Ascending aorta (tissue), 2 donors: ENCODE data around the gene CCDC106. TPM values are rescaled to one million over a fixed set of nuclear protein-coding genes. Genes with fewer than 3 reads are reported as not detected.

ENCODE experiments used
- DNase-seq, 2 donors: peaks; one replicate each; pipeline ENCODE4 v3.0.0-alpha.2; 2019; ENCODE audit warnings: low spot score in 2 of 2
- H3K27ac ChIP-seq, 2 donors: fragments of 200-600 bp; sonication (generic); one replicate each; pipeline ENCODE4 v1.5.1; 2016 to 2017; ENCODE audit warnings: mild to moderate bottlenecking in 1 of 2
- H3K27me3 ChIP-seq: fragments of 200-600 bp; sonication (generic); one replicate; pipeline ENCODE4 v1.5.1; 2017
- H3K36me3 ChIP-seq, 2 donors: fragments of 200-600 bp; sonication (generic); one replicate each; pipeline ENCODE4 v1.5.1; 2016
- H3K4me1 ChIP-seq, 2 donors: fragments of 200-600 bp; sonication (generic); one replicate each; pipeline ENCODE4 v1.5.1; 2016 to 2017; ENCODE audit warnings: mild to moderate bottlenecking in 1 of 2
- H3K4me3 ChIP-seq, 2 donors: fragments of 200-600 bp; sonication (generic); one replicate each; pipeline ENCODE4 v1.5.1; 2016 to 2017; ENCODE audit warnings: mild to moderate bottlenecking in 1 of 2
- H3K9me3 ChIP-seq, 2 donors: fragments of 200-600 bp; sonication (generic); one replicate each; pipeline ENCODE4 v1.5.1; 2016
- CTCF ChIP-seq, 3 experiments: fragments of 200-600 bp in 2 of 3; fragments of 450-650 bp in 1 of 3; sonication (generic) in 2 of 3; IDR thresholded peaks; one replicate each; pipeline ENCODE4 v1.5.1; 2016 to 2019; ENCODE audit warnings: antibody characterized with exemption in 3 of 3, mild to moderate bottlenecking in 1 of 3, moderate library complexity in 1 of 3
- intact Hi-C: fragments of 100-400 bp; cut with DNase I; formaldehyde crosslinking; loops from one replicate; pipeline ENCODE4 v1.15.1; 2023
- total RNA-seq: library from RNA; depleted of rRNA; stranded (reverse); fragments of >200 nt; gene quantifications from one replicate; pipeline ENCODE4 v1.1.0, GENCODE V29; 2016

CCDC106 gene
- total RNA-seq, 1 donor from 2014 or later, result 27.6 TPM

- intact Hi-C loops, result no loop called here
- TF ChIP-seq CTCF (IDR thresholded peaks at IDR 0.05), result no peak
- H3K27ac ChIP-seq, result no peak overlapping the region
- peaks cover 0 to 5% of the 10 kb centered on the region in 2 donors for H3K4me1 ChIP-seq
- no peak for DNase-seq
- H3K27me3 ChIP-seq, result no peaks in the 10 kb centered on the region
- H3K36me3 ChIP-seq, result peaks cover 20 to 33% of the 10 kb centered on the region in 2 donors
- H3K9me3 ChIP-seq, result no peaks in the 10 kb centered on the region
- no peak overlapping the region for H3K4me3 ChIP-seq
Measured at GRCh38 chr19:55611300-55611982, 36.6 kb upstream of the CCDC106 start.

GRCh38 chr19:55611983-55612645 is 35.9 kb upstream of the CCDC106 start:
- Histone ChIP-seq H3K27ac (no peak overlapping the region), H3K4me3 (no peak overlapping the region), H3K36me3 (peaks cover 25 to 40% of the 10 kb centered on the region in 2 donors), H3K27me3 (no peaks in the 10 kb centered on the region), H3K9me3 (no peaks in the 10 kb centered on the region), H3K4me1 (no peaks in the 10 kb centered on the region)
- no peak for TF ChIP-seq CTCF (IDR thresholded peaks at IDR 0.05)
- intact Hi-C loops, result no loop called here
- no peak for DNase-seq

- intact Hi-C loops, result no loop called here
- Histone ChIP-seq H3K4me3 (no peak overlapping the region), H3K9me3 (no peaks in the 10 kb centered on the region), H3K27me3 (no peaks in the 10 kb centered on the region), H3K4me1 (no peaks in the 10 kb centered on the region), H3K27ac (no peak overlapping the region), H3K36me3 (peaks cover 32 to 50% of the 10 kb centered on the region in 2 donors)
- no peak for TF ChIP-seq CTCF (IDR thresholded peaks at IDR 0.05)
- no peak for DNase-seq
Measured at GRCh38 chr19:55613396-55613795, 34.6 kb upstream of the CCDC106 start.

- Histone ChIP-seq H3K9me3 (no peaks in the 10 kb centered on the region), H3K4me3 (no peak overlapping the region), H3K27ac (no peak overlapping the region), H3K36me3 (peaks cover 32 to 50% of the 10 kb centered on the region in 2 donors), H3K27me3 (no peaks in the 10 kb centered on the region), H3K4me1 (no peaks in the 10 kb centered on the region)
- intact Hi-C loops, result no loop called here
- TF ChIP-seq CTCF (IDR thresholded peaks at IDR 0.05), result no peak
- no peak for DNase-seq
Measured at GRCh38 chr19:55613930-55614710, 33.9 kb upstream of the CCDC106 start.

- intact Hi-C loops, result no loop called here
- TF ChIP-seq CTCF (IDR thresholded peaks at IDR 0.05), result no peak
- H3K27ac ChIP-seq, result no peak overlapping the region
- no peak overlapping the region for H3K4me3 ChIP-seq
- H3K4me1 ChIP-seq, result no peaks in the 10 kb centered on the region
- H3K36me3 ChIP-seq, result peaks cover 32 to 44% of the 10 kb centered on the region in 2 donors
- H3K9me3 ChIP-seq, result no peaks in the 10 kb centered on the region
- no peak for DNase-seq
- H3K27me3 ChIP-seq, result no peaks in the 10 kb centered on the region
Measured at GRCh38 chr19:55614711-55615542, 33.1 kb upstream of the CCDC106 start.
